BJ (cell line): Measurements from ENCODE around the gene ZC3H6. TPM values are rescaled to one million over a fixed set of nuclear protein-coding genes. Genes with fewer than 3 reads are reported as not detected.

Source experiments
- CTCF ChIA-PET: fragments of 350-600 bp; formaldehyde crosslinking; extraction: SDS; loops from one replicate; lab custom pipeline; 2021; ENCODE audit warnings: antibody characterized with exemption, inconsistent platforms; lab: Yijun Ruan, JAX
- POLR2A ChIA-PET: fragments of 300-600 bp; sonication (Branson Sonifier 250); formaldehyde crosslinking; extraction: SDS; loops from one replicate; lab custom pipeline; 2021; ENCODE audit warnings: antibody characterized with exemption; lab: Charles Lee
- DNase-seq: peaks from one replicate; pipeline ENCODE4 v3.0.0-alpha.2; 2011; ENCODE audit warnings: low read depth
- H3K27me3 ChIP-seq: 2 replicates; pipeline ENCODE4 v1.6.0; 2011; ENCODE audit warnings: low read length; ENCODE audit not compliant: control insufficient read depth, insufficient read depth
- H3K36me3 ChIP-seq: 2 replicates; pipeline ENCODE4 v1.5.1; 2011; ENCODE audit warnings: low read length; ENCODE audit not compliant: control insufficient read depth, insufficient read depth
- H3K4me3 ChIP-seq: 2 replicates; pipeline ENCODE4 v1.5.1; 2011; ENCODE audit warnings: low read depth, mild to moderate bottlenecking, control low read depth, low read length
- CTCF ChIP-seq: IDR thresholded peaks from 2 replicates; pipeline ENCODE4 v1.5.1; 2011; ENCODE audit warnings: low read depth, mild to moderate bottlenecking, control low read depth, inconsistent platforms, low read length, moderate library complexity; ENCODE audit not compliant: insufficient read depth
- polyA plus RNA-seq: library from polyadenylated mRNA; depleted of rRNA; stranded (reverse); fragments of >200 nt; gene quantifications from 2 replicates; pipeline ENCODE4 v1.2.3, GENCODE V29; 2011

The ZC3H6 gene
- polyA plus RNA-seq, 1 experiment: 1.2 TPM

- Histone ChIP-seq H3K36me3 (no peaks in the 10 kb centered on the region), H3K27me3 (no peaks in the 10 kb centered on the region), H3K4me3 (no peak overlapping the region)
- no peak for TF ChIP-seq CTCF
- ChIA-PET CTCF (interaction anchor here (0.9 kb wide), 1 partner anchor 18 kb away, joined by 4 read pairs; no protein-coding TSS in a partner anchor), POLR2A (no interaction called here)
- DNase-seq: no peak
These were observed 33.0 kb upstream of the ZC3H6 start for GRCh38 chr2:112242384-112242783.

GRCh38 chr2:112243233-112243632, 32.2 kb upstream of the ZC3H6 start:
- 0 out of 2 replicates have a peak, but pooled peaks cover 2% of the 10 kb centered on the region for H3K36me3 ChIP-seq
- ChIA-PET CTCF (no interaction called here), POLR2A (no interaction called here)
- H3K4me3 ChIP-seq: no peak overlapping the region
- no peaks in the 10 kb centered on the region for H3K27me3 ChIP-seq
- no peak for DNase-seq
- TF ChIP-seq CTCF: no peak

- 0 out of 2 replicates have a peak, but pooled peaks cover 2% of the 10 kb centered on the region for H3K36me3 ChIP-seq
- TF ChIP-seq CTCF: no peak
- DNase-seq: no peak
- ChIA-PET POLR2A (no interaction called here), CTCF (interaction anchor here (3.9 kb wide), 1 partner anchor 15 kb away, joined by 13 read pairs; no protein-coding TSS in a partner anchor)
- H3K27me3 ChIP-seq: no peaks in the 10 kb centered on the region
- H3K4me3 ChIP-seq: no peak overlapping the region
These were observed 30.5 kb upstream of the ZC3H6 start for GRCh38 chr2:112244854-112245253.

GRCh38 chr2:112251271-112251670, 24.1 kb upstream of the ZC3H6 start:
- Histone ChIP-seq H3K27me3 (no peaks in the 10 kb centered on the region), H3K36me3 (0 out of 2 replicates have a peak, but pooled peaks cover 2% of the 10 kb centered on the region), H3K4me3 (no peak overlapping the region)
- ChIA-PET POLR2A (no interaction called here), CTCF (interaction anchor here (1.0 to 1.3 kb wide), 2 partner anchors 20 to 229 kb away, joined by 3 read pairs; no protein-coding TSS in a partner anchor)
- no peak for DNase-seq
- no peak for TF ChIP-seq CTCF

GRCh38 chr2:112253261-112253815, 22.1 kb upstream of the ZC3H6 start:
- H3K27me3 ChIP-seq: no peaks in the 10 kb centered on the region
- DNase-seq: no peak
- CTCF ChIA-PET: interaction anchor here (1.3 kb wide), 1 partner anchor 132 kb away, joined by 7 read pairs; no protein-coding TSS in a partner anchor
- TF ChIP-seq CTCF: no peak
- POLR2A ChIA-PET: no interaction called here
- H3K36me3 ChIP-seq: no peaks in the 10 kb centered on the region
- no peak overlapping the region for H3K4me3 ChIP-seq
